IPS DF 4.7 (cell line): ENCODE data around the gene SURF2.
"Not testable (repeated sequence)": the region's sequence is repeated elsewhere in the genome, so short reads cannot be mapped to it uniquely, and the experiment has no call there.

Source experiments
- DNase-seq: peaks from one replicate; pipeline ENCODE4 v3.0.0-alpha.2; 2013; ENCODE audit warnings: low spot score; ENCODE audit errors: extremely low read depth

The SURF2 gene

GRCh38 chr9:133356391-133357091, at the start of gene SURF2, which contains the start of gene SURF1:
SURF2 (plus strand) TSS chr9:133356550; CDS start chr9:133356593, 43 bp downstream.
SURF1 (minus strand) TSS chr9:133356487; CDS start chr9:133356453, 34 bp downstream.
- no peak for DNase-seq

GRCh38 chr9:133307301-133307700, 49.0 kb upstream of the SURF2 start:
- no peak for DNase-seq

DNA sequence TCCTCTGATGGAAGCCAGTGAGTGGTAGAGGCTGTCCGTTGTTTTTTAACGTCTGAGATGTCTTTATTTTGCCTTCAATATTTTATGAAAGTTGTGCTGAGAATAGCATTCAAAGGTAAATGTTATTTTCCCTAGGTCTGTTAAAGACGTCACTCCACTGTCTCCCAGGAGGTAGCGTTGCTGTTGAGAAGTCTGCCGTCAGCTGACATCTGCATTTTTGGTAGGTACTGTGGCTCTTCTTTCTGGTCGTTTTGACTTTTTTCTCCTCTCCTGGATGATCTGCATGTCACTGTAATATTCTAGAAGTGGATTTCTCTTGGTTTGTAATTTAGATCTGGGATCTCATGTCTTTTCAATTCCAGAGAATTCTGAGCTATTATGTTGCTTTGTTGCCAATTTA, 46.7 kb upstream of the SURF2 start:
- DNase-seq: no peak

DNA sequence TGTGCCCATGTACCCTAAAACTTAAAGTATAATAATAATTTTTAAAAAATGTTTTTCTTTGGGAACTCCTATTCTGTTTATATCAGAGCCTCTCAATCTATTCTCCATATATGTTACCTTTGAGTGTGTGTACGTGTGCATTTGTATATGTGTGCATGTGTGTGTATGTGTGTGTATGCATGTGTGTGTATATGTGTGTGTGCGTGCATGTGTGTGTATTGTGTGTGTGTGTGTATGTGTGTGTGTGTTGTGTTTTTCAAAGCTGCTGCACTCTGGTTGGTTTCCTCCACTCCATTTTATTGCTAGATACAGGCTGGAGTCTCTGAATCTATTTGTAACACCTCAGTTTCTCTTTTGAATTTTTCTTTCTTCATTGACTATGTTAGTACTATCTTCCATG, 40.4 kb upstream of the SURF2 start:
- no peak for DNase-seq

DNA sequence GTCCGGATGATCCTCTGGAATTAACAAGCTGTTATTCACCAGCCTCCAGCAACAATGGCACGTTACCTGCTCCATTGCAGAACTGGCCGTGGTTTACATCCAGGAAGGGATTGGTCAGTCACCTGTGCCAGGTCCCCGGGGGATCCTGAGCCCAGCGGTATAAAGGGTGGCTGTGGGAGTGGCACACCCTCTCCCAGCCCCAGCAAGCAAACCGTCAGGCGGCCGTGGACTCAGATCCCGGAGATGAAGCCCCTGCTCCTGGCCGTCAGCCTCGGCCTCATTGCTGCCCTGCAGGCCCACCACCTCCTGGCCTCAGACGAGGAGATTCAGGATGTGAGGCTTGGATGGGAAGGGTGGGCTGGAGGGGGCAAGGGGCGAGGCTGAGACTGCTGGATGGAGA, 38.8 kb upstream of the SURF2 start:
- not testable (repeated sequence) for DNase-seq

- DNase-seq: no peak
Observed at GRCh38 chr9:133320421-133320881, 35.9 kb upstream of the SURF2 start.

DNA sequence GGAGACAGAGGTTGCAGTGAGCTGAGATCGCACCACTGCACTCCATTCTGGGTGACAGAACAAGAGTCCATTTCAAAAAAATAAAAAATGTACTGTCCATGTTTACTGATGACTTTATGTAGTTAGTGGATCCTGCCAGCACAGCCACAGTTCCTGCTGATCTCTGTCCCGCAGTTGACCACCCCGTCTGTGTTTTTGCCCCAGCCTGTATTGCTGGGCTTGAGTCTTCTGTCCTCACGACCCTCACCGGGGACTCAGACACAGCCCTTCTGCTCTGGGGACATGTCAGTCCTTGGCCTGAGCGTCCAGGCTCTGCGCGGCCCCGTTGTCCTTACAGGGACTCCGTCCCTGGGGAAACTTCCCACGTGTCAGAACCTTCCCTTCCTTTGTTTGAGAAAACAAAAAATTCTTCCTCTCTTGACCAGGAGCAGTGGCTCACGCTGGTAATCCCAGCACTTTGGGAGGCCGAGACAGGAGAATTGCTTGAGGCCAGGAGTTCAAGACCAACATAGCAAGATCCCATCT, 34.9 kb upstream of the SURF2 start:
- DNase-seq: no peak

- no peak for DNase-seq
Observed at GRCh38 chr9:133322701-133323100, 33.6 kb upstream of the SURF2 start.

GRCh38 chr9:133323211-133323610, 33.1 kb upstream of the SURF2 start:
- DNase-seq: no peak

DNA sequence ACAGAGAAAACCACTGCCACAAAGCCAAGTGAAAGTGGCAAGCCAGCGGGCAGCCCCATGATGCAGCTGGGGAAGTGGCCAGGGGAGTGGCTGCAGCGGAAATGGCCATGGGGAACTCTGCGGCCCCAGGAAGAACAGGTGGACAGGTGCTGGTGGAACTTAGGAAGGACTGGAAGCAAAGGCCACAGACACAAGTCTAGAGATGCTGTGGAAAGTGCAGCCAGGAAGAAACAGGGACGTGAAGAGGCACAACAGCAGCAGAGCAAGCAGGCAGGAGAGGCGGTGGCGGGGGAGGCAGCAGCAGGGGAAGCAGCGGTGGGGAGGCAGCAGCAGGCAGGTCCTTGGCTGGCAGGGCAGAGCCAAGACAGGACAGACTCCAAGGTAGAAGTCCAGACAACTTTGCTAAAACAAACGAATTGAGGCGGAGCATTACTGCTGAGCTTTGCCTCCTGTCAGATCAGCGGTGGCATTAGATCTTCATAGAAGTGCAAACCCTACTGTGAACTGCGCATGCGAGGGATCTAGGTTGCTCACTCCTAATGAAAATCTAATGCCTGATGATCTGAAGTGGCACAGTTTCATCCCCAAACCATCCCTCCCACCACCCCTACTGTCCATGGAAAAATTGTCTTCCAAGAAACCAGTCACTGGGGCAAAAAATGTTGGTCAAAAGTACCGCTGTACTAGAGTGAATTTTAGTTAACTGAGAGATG, 32.2 kb upstream of the SURF2 start:
- DNase-seq: no peak

- DNase-seq: not testable (repeated sequence)
Observed at GRCh38 chr9:133327021-133327420, 29.3 kb upstream of the SURF2 start.

DNA sequence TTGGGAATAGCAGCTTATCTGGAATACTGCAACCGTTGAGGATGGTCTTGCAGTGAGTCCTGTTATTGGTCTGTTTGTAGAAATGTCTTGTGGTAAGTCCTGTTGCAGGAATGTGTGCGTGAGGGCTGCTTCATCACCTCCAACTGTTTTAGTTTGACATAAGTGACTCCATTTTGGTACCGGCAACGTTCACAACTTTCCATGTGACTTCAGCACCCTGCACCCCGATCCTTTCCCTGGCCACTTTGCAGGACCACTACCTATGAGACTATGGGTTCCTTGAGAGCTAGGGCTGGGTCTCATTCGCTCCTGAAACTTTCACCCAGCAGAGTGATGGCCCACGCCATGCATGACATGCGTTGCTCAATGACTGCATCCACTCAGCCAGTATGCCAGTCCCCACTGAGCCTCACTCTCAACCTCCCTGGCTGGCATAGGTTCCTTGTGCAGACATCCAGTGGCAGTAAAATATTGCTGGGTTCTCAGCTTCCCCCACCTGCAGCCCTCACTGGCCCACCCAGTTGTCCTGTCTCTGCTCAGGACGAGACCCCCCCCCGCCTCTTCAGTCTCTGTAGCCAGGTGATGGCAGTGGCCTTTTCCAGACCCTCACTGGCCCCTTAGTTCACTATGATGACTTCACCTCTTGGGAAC, 28.4 kb upstream of the SURF2 start:
- DNase-seq: no peak

DNA sequence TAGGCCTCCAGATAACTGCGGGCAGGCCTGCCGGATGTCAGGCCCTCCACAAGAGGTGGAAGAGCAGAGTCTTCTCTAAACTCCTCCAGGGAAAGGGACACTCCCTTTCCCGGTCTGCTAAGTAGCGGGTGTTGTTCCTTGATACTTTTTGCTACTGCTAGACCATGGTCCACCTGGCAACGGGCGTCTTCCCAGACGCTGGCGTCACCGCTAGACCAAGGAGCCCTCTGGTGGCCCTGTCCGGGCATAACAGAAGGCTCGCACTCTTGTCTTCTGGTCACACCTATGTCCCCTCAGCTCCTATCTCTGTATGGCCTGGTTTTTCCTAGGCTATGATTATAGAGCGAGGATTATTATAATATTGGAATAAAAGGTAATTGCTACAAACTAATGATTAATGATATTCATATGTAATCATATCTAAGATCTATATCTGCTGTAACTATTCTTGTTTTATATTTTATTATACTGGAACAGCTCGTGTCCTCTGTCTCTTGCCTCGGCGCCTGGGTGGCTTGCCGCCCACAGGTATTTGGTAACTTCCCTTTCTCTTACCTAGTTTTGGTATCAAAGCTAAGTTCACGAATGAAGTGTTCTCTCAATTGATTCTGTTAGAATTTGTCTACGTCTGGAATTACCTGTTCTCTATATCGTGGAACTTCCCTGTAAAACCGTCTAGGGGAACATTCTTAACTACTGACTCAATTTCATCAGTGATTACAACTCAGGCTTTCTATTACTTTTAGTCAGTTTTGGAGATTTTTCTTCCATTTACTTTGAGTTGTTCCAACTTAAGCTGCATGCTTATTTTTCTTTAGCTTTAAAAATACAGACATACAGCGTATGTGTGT, 26.8 kb upstream of the SURF2 start:
- DNase-seq: not testable (repeated sequence)

DNA sequence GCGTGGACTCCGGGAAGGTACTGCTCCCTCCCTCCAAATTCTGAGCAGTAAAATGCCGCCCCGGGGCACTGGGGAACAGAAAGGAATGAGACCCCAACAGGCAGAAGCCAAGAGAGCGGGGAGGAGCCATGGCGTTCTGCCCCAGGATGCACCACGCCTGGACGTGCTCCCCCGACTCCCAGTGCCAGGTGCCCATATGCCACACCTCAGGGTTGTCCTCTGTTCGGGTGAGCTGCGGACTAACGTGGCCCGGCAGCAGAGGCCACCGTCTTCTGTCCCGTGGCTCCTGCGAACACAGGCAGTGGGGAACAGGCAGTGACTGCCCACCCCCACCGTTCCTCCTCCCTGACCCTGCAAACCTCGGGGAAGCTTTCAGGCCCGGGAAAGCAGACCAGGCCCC, 25.1 kb upstream of the SURF2 start:
- no peak for DNase-seq

- no peak for DNase-seq
Observed at GRCh38 chr9:133331641-133332380, 24.5 kb upstream of the SURF2 start.

GRCh38 chr9:133332381-133332730, 24.0 kb upstream of the SURF2 start:
- DNase-seq: no peak

DNA sequence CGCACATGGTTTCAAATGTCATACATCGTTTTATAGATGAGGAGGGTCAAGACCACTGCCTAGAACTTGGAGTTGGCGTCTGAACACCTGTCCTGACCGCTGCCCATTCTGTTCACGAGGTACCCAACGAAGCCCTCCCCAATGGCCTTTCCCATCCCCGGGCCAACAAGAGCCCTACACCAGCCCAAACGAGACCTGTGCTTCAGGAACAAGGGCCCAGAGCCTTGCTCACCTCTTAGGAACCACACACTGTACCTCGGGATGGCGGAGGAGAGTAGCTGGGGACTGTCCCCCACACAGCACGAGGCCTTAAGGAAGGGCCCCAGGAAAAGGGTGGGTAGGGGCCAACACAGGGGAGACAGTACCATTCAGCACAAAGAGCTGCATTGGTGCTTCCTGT, 23.3 kb upstream of the SURF2 start:
- no peak for DNase-seq

DNA sequence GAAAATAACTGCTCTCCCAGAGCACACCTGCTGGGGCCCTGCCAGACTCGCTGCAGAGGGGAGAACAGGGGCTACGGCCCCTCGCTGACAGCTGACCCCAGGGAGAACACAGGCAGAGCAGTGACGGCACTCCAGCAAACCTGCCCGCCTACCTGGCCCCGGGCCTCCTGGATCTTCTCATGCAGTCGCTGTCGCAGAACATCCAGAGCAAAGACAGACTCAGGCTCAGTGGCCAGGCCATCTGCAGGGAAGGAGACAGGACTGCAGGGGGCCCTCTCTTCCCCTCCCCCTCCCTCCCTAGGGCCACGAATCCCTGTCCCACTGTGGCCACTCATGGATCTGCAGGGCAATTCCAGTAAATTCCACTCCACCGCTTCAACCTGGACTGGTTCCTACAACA, 22.8 kb upstream of the SURF2 start:
- DNase-seq: no peak

GRCh38 chr9:133334161-133334560, 22.2 kb upstream of the SURF2 start:
- DNase-seq: no peak

GRCh38 chr9:133334888-133335287, 21.5 kb upstream of the SURF2 start:
- DNase-seq: not testable (repeated sequence)
